ENCODE results near the gene AFF3. TPM values are rescaled to one million over a fixed set of nuclear protein-coding genes. Genes with fewer than 3 reads are reported as not detected.

The AFF3 gene
- total RNA-seq, 1 experiment from 2014 or later = 0.22 TPM

- H3K23me2 ChIP-seq (ENCODE audit: insufficient read length, low read depth, low read length, poor library complexity, severe bottlenecking) = no peaks in the 10 kb centered on the region
- H2BK12ac ChIP-seq (ENCODE audit: insufficient read length, low read depth, low read length) = no peak overlapping the region
- H2AK5ac ChIP-seq (ENCODE audit: insufficient read length, low read length) = no peak overlapping the region
- H2BK15ac ChIP-seq (ENCODE audit: low read depth, low read length) = no peak overlapping the region
- H3K79me1 ChIP-seq (ENCODE audit: insufficient read depth, low read depth, low read length, poor library complexity, severe bottlenecking) = no peaks in the 10 kb centered on the region
- no peaks in the 10 kb centered on the region for H3K27me3 ChIP-seq (ENCODE audit: insufficient read depth, low read length)
- no peaks in the 10 kb centered on the region for H3K9me3 ChIP-seq (ENCODE audit: control insufficient read depth, low read depth, low read length)
- no peak overlapping the region for H3K9ac ChIP-seq (ENCODE audit: extremely low read depth, insufficient read length, low read length)
- Mint-ChIP-seq H3K36me3 (ENCODE audit: insufficient read depth in 1 of 3, low read depth in 3 of 3) (no peaks in the 10 kb centered on the region; a peak in 1 of 7 replicates), H3K27me3 (ENCODE audit: low read depth) (peaks cover 4% of the 10 kb centered on the region), H3K9me3 (no peaks in the 10 kb centered on the region), H3K27ac (no peak overlapping the region), H3K4me3 (no peak overlapping the region), H3K4me1 (no peaks in the 10 kb centered on the region)
- no peak overlapping the region for H3T11ph ChIP-seq (ENCODE audit: low read length)
- H2AFZ ChIP-seq (ENCODE audit: low read length) = no peak overlapping the region
- H4K8ac ChIP-seq (replicated peaks; ENCODE audit: insufficient read length, low read depth, low read length) = no peak overlapping the region
- no peaks in the 10 kb centered on the region for H4K20me1 ChIP-seq (ENCODE audit: control insufficient read depth, insufficient read depth, insufficient read length)
- no peak overlapping the region for H3K56ac ChIP-seq (ENCODE audit: insufficient read length, low read depth, low read length)
- H3K27ac ChIP-seq (ENCODE audit: insufficient read length, low read depth, low read length) = no peak overlapping the region
- H3K14ac ChIP-seq (ENCODE audit: insufficient read depth, low read length) = no peak overlapping the region
- H4K5ac ChIP-seq (ENCODE audit: insufficient read length, low read depth, low read length) = no peak overlapping the region
- no peak for TF ChIP-seq CTCF (conservative IDR thresholded peaks at IDR 0.05)
- H2BK5ac ChIP-seq (ENCODE audit: insufficient read length, low read length) = no peak overlapping the region
- H3K23ac ChIP-seq (ENCODE audit: insufficient read length, low read depth, low read length) = no peak overlapping the region
- H2BK20ac ChIP-seq (ENCODE audit: low read depth, low read length, poor library complexity, severe bottlenecking) = no peak overlapping the region
- no peak for DNase-seq
- no peaks in the 10 kb centered on the region for H3K4me1 ChIP-seq (ENCODE audit: insufficient read depth, low read length)
- no CpG with 5 or more reads among the region's 3 CpGs for WGBS (ENCODE audit: extremely low coverage, insufficient read length, low lambda C conversion rate)
- H2BK120ac ChIP-seq (ENCODE audit: low read depth, low read length, poor library complexity, severe bottlenecking) = no peak overlapping the region
- H3K18ac ChIP-seq (ENCODE audit: insufficient read length, low read depth, low read length) = no peak overlapping the region
- H3K4ac ChIP-seq (ENCODE audit: low read depth, low read length) = no peak overlapping the region
- H4K91ac ChIP-seq (ENCODE audit: insufficient read length, low read depth, low read length) = no peak overlapping the region
- no peak overlapping the region for H3K4me2 ChIP-seq (ENCODE audit: insufficient read depth, insufficient read length, low read length)
- H3K79me2 ChIP-seq (ENCODE audit: insufficient read depth, low read length) = no peaks in the 10 kb centered on the region
Observed at GRCh38 chr2:99520813-99521212, 621.6 kb downstream of the AFF3 start.
